CD1c-positive myeloid dendritic cell (primary cell): Measurements from ENCODE around the gene BMP7.
"Not testable (repeated sequence)": the region's sequence is repeated elsewhere in the genome, so short reads cannot be mapped to it uniquely, and the experiment has no call there.

Experiments used
- DNase-seq: peaks from one replicate; pipeline ENCODE4 v3.0.0-alpha.2; 2016; ENCODE audit errors: extremely low spot score

The BMP7 gene

GRCh38 chr20:57287901-57288300 is 21.5 kb upstream of the BMP7 start:
- no peak for DNase-seq

- no peak for DNase-seq
Measured at GRCh38 chr20:57287007-57287880, 20.8 kb upstream of the BMP7 start.

- DNase-seq: no peak
Measured at GRCh38 chr20:57283860-57284259, 17.4 kb upstream of the BMP7 start.

- no peak for DNase-seq
Measured at GRCh38 chr20:57282670-57283361, 16.4 kb upstream of the BMP7 start.

- no peak for DNase-seq
Measured at GRCh38 chr20:57281900-57282299, 15.5 kb upstream of the BMP7 start.

GRCh38 chr20:57280221-57280620 is 13.8 kb upstream of the BMP7 start:
- no peak for DNase-seq

- not testable (repeated sequence) for DNase-seq
Measured at GRCh38 chr20:57279548-57279947, 13.1 kb upstream of the BMP7 start.

GRCh38 chr20:57278457-57278856 is 12.0 kb upstream of the BMP7 start:
- no peak for DNase-seq

GRCh38 chr20:57277398-57278105 is 11.1 kb upstream of the BMP7 start:
- no peak for DNase-seq

GRCh38 chr20:57276221-57276620 is 9.8 kb upstream of the BMP7 start:
- DNase-seq: no peak

GRCh38 chr20:57275813-57276212 is 9.4 kb upstream of the BMP7 start:
- no peak for DNase-seq

- DNase-seq: no peak
Measured at GRCh38 chr20:57275334-57275733, 8.9 kb upstream of the BMP7 start.

GRCh38 chr20:57274846-57275245 is 8.4 kb upstream of the BMP7 start:
- no peak for DNase-seq

- no peak for DNase-seq
Measured at GRCh38 chr20:57274299-57274698, 7.9 kb upstream of the BMP7 start.

GRCh38 chr20:57272883-57273535 is 6.6 kb upstream of the BMP7 start:
- DNase-seq: no peak

GRCh38 chr20:57270204-57270984 is 4.0 kb upstream of the BMP7 start:
- no peak for DNase-seq

GRCh38 chr20:57269148-57269984 is 2.9 kb upstream of the BMP7 start:
- no peak for DNase-seq

- DNase-seq: no peak
Measured at GRCh38 chr20:57268399-57269076, 2.1 kb upstream of the BMP7 start.

- DNase-seq: no peak
Measured at GRCh38 chr20:57267158-57267821, 849 bp upstream of the BMP7 start.
